Measurements from ENCODE around the gene VEGFD. TPM values are rescaled to one million over a fixed set of nuclear protein-coding genes. Genes with fewer than 3 reads are reported as not detected.

VEGFD gene, protein sequence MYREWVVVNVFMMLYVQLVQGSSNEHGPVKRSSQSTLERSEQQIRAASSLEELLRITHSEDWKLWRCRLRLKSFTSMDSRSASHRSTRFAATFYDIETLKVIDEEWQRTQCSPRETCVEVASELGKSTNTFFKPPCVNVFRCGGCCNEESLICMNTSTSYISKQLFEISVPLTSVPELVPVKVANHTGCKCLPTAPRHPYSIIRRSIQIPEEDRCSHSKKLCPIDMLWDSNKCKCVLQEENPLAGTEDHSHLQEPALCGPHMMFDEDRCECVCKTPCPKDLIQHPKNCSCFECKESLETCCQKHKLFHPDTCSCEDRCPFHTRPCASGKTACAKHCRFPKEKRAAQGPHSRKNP
- total RNA-seq = 0.25 TPM in 1 of 2 replicates, not detected in the other

DNA sequence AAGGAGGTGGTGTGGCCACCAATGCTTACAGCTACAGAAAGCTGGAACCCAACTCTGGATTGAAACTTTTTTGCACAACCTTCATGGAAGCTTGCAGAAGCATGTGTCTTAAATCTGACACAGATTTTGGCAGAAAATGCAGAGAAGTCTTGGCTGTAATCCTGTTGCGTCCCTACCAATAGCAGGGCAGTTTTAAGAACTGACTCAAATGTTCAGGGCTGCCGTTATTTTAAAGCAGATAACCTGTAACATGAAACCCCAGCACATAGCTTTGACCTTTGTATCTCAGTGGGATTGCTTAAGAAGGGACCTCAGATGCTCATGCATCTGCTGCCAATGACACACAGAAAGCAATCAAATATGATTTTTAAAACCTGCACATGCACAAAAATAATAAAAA lies at the start of gene VEGFD:
VEGFD (minus strand) TSS at position 110 of the 400 bp plus-strand sequence. CDS start 467 bp downstream, outside the sequence.

GRCh38 chrX:15335135-15336022 lies 48.8 kb downstream of the VEGFD start, which contains the start of gene PIGA:
Gene PIGA (minus strand): TSS chrX:15335523. CDS start chrX:15331930, 3,593 bp downstream.

DNA sequence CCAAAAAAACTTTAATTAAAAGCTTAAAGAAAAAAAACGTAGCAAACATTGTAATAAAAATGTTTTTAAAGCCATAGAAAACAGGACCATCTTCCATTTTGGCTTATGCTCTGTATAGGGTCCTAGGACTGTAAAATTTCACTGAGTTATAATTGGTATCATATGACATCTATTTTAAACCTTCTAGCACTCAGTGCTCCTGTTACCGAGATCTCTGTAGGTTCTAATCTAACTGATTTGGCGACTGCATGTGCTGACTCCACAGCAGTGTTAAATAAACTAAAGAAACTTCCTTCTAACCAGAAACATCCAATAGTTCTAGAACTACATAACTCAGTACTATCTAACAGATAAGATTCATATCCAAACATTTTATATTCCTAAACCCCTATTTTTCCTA lies 68.7 kb downstream of the VEGFD start, which contains the start of gene ASB11:
ASB11 (minus strand) TSS at position 132 of the 400 bp plus-strand sequence; CDS start at position 97, 35 bp downstream.

Other genes starting within 250 kb of the VEGFD start
- 0.25 and 0.33 TPM in 2 replicates for gene ASB9, start 114.3 kb downstream of the VEGFD start, total RNA-seq
- not detected in 2 replicates for gene ASB11, start 68.8 kb downstream of the VEGFD start, total RNA-seq
- gene PIGA, start 48.9 kb downstream of the VEGFD start, total RNA-seq = 11.0 TPM in 2 replicates
- gene PIR, start 108.9 kb upstream of the VEGFD start, total RNA-seq = 11.1 and 15.5 TPM in 2 replicates
- gene BMX, start 116.4 kb upstream of the VEGFD start, total RNA-seq = 0.11 and 0.25 TPM in 2 replicates
- not detected in 2 replicates for gene ACE2, start 216.5 kb upstream of the VEGFD start, total RNA-seq

Measured in uterine smooth muscle cell (primary cell).